HG02759 (cell line): ENCODE data around the gene PAX7.
"Not testable (repeated sequence)": the region's sequence is repeated elsewhere in the genome, so short reads cannot be mapped to it uniquely, and the experiment has no call there.

Experiments used
- ATAC-seq: cut with Tn5 transposase; IDR thresholded peaks from one replicate; pipeline ENCODE4 v1.9.1; 2021; ENCODE audit warnings: mild to moderate bottlenecking, moderate library complexity; ENCODE audit not compliant: unreplicated experiment

PAX7 gene

DNA sequence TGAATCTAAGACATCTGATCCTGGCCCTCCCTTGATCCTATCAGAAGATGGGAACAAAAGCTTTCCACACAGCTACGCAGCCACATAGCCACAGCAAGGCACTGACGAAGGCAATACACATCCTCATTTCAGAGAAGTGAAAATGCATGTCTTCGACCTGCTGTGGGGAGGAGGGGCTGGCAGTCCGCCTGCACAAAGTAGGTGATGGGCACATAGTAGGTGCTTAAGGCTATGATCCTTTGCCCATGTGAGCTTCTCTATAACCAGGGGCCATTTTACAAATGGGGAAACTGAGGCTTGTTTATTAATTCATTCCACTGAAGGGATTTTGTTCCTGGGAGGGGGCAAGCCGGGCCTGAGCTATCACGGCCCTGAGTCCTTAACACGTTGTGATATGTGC is 94.2 kb downstream of the PAX7 start:
- no peak for ATAC-seq

DNA sequence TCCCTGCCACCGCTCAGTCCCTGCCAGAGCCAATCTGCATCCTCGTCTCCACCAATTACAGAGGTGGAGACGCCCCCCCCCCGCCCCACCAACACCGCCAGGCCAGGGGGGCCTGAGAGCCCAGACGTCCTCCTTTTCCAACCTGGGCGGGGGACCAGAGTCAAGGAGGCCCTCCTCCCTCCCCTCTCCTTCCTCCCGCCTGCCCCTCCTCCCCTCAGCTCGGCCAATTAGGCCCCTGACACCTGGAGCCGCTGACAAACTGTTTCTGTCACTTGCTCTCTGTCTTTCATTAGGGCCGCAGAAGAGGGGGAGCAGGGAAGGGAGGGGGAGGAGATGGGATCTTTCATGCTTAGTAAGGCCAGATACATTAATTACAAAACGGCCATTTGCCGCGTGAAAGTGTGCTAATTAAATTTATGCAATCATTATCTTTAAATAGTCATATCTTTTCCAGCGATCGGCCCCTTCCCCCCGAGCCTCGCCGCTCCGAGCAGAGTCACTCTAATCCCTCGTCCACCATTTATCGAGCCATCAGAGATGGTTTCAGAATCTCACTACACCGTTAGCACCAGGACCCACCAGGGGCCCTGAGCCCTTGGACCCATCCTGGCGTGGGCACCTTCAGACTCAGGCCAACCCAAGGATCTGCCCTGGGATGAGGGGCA is 94.7 kb downstream of the PAX7 start:
- ATAC-seq: no peak

DNA sequence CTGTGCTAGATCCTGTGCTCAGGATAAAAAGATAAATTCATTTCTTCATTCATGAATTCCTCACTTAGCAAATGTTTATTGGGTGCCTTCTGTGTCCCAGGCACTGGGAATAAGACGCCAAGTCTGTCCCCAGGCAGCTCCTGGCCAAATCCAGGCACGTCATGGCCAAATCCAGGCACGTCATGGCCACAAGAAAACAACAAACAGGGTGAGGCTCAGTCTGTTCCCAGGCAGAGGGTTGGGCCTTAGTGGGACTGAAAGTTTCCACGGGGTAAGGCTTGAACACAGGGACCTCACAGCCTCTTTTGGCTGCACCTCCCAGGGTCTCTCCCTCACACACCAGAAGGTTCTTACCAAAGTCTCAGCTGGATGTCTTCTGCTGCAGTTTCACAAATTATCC is 95.7 kb downstream of the PAX7 start:
- ATAC-seq: no peak

DNA sequence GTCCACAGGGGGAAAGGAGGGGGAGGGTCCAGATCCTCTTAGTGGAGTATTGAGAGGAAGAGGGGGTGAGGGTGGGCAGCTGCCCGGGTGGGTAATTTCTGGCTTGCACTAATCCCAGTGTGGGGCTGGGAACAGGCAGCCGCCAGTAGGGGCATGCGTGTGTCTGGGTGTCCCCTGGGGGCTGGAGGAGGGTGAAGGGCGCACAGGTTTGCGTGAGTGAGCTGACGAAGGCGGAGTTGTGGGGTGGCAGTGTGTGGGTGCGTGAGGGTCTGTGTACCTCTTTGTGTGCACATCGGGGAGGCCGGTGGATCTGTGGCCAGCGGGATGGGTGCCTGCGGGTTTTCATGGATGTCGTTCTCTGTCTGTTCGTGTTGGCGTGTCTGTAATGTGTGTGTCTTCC is 97.3 kb downstream of the PAX7 start:
- ATAC-seq: no peak

DNA sequence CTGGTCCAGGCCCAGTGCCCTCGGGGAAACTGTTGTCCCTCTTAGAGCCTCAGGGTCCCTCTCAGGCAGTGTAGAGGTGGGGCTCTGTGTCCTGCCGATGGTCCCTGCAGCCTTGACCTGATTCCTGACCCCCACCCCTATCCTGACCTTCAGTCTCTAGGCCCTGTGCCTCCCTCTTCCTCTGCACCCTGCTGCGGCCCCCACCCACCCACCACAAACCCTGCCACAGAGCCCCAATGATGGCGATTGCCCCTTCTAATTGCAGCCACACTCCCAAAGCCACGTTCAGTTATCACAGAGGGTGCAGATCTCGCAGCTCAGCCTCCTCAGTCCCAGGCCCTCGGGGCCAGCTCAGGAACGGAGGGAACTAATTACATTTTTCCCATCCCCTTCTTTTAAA is 99.7 kb downstream of the PAX7 start:
- no peak for ATAC-seq

DNA sequence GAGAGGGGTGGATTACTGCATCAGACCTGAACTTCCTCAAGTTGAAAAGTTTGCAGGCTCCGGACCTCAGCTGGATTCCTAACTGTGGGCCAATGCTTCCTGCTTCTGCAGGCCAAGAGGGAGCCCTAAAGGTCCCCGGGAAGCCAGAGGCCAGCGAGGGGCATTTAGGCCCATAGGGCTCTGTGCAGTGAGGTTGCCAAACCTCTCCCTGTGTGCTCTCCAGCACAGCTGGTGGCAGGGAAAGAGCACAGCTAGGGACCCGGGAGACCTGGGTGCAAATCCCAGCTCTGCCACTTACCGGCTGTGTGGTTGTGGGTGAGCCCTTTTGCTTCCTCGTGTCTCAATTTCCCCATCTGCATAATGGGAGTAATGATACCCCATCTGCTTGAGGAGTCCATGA is 100.5 kb downstream of the PAX7 start:
- ATAC-seq: no peak

DNA sequence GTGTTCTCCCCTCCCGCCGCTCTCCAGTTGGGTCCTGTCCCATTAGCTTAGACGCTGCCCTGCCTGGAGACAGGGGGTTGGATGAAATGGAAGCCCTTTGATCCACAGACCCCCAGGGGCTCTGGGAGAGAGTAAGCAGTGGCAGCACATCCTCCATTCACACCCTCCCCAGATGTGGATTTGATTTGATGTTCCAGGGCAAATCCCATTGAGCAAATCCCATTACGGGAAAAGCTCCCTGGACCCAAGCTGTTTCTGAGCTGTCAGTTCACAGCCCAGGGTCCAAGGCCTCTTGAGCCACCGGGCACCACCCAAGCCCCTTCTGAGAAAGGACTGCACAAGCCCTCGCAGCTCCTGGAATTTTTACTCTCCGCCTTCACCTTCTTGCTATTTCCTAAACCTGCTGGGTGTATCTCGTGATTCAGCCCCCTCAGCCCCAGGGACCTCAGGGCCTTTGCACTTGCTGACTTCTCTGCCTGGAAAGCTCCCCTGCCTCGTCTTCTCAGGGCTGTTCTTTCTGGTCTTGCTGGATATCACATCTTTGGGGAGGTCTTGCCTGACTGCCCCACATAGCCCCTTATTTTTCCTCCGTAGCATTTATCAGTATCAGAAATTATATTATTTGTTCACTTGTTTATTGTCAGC is 101.1 kb downstream of the PAX7 start:
- ATAC-seq: no peak

DNA sequence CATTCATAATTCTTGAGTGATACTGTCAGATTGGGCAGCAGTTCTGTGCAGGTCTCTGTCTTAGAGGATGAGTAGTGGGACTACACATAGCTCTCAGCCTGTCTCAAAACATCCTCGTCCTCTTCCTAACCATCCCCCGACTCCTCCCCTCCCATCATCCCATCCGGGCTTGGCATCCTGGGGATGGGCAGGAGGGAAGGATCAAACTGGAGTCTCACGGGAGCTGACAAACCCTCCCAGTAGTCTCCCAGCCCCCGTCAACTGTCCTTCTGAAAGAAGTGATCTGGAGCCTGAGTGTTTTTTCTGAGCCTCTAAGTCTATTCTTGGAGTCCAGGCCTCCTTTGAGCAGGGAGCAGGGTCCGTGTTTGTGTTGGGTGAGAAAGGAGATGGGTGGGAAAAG is 102.0 kb downstream of the PAX7 start:
- no peak for ATAC-seq

DNA sequence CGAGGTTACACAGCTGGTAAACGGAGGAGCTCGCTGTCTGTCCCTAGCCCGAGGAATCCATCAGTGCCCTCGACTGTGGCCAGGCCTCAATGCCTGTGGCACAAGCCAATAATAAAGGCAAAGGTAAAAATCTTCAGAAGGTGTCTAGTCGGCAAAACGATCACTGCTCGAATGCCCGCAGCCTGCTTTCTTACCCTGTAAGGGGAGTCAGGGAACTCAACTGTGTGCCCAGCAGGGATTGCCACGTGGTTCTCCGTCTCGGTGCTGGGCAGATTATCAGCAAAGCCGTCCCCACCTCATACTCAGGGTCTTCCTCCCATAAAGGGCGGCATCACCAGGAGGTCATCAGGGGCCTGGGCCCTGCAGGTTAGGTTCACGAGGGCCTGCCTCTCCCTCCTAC is 103.4 kb downstream of the PAX7 start:
- ATAC-seq: no peak

DNA sequence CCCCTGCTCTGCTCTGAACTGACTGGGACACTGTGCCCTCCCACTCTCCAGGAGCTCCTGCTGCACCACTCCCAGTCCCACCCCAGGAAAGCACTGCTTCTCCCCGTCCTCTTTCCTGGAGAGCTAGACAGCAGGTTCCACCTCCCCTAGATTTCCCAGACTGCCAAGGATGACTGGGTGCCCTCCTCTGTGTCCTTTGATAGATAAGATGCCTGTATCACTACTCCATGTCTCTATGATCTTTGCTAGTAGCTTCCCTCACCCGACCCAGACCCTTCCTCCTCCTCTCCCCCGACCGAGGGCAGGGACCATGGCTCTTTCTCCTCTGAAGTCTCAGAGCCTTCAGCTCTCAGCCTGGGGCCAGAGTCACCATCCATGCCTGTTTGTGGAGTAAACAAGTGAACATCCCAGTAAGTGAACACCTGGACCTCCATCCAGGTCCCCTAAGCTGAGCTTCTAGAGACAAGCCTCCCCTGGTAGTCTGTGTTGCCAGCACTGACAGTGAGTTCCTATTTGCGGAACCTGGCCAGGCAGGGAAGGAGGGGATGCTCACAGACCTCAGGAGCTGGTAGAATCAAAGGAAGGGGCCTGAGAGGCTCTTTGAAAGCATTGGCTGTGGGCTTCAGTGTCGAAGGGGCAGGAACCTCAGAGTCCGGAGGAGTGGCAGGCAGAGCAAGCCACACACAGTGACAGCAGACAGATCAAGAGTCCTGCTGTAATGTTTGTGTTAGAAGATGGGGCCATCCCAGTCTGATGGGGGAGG is 104.0 kb downstream of the PAX7 start:
- no peak for ATAC-seq

DNA sequence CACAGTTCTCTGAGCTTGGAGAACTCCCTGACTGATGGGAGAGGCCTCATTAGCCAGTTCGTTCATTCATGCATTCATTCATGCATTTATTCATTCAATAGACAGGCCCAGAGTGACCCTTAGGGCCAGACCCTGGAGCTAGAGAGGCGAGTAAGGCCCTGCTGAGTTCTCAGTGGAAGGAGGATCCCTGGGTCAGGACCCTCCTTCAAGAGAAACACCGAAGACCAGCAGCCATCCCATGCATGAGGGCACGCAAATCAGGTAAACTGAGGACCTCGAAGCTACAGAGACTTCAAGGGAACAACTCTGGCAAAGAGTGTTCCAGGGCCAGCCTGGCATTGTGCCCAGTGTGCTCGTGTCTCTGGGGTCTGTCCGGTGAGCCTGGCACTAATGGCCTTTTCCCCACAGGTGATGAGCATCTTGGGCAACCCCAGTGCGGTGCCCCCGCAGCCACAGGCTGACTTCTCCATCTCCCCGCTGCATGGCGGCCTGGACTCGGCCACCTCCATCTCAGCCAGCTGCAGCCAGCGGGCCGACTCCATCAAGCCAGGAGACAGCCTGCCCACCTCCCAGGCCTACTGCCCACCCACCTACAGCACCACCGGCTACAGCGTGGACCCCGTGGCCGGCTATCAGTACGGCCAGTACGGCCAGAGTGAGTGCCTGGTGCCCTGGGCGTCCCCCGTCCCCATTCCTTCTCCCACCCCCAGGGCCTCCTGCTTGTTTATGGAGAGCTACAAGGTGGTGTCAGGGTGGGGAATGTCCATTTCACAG is 104.8 kb downstream of the PAX7 start:
- ATAC-seq: no peak

DNA sequence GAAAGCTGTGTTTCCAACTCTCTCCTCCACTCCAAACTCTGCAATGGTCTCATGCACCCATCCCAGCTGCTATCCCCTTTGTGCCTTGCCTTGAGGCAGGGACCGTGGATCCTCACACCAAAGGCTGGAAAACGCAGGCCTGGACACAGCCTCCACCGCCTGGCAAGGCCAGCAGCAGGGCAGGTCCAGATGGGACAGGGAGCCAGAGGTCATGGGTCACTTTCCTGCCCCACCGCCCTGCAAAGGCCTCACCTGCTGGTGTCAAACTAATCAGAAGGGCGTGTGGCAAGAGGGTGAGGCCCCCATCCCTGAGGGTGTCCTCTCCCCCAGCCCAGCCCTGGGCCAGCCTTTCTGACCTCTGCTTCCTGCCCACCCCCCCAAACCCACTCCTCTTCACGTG is 106.3 kb downstream of the PAX7 start:
- ATAC-seq: no peak

DNA sequence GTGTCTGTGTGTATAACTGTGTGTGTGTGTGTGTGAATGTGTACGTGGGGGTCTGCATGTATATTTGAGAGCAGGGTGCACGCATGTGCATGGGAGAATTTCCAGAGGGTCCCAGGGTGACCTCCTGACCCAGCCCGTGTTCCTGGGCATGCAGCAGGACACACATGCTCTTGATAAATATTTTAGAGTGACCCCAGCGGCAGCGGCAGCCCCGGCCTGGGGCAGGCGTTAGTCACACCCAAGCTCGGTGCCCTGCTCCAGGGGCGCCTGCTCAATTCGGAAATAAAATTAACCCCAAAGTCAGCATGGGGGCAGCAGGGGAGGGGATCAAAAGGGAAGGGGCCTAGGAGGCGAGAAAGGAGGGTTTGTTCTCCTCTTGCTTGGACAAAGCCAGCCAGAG is 107.5 kb downstream of the PAX7 start:
- no peak for ATAC-seq

DNA sequence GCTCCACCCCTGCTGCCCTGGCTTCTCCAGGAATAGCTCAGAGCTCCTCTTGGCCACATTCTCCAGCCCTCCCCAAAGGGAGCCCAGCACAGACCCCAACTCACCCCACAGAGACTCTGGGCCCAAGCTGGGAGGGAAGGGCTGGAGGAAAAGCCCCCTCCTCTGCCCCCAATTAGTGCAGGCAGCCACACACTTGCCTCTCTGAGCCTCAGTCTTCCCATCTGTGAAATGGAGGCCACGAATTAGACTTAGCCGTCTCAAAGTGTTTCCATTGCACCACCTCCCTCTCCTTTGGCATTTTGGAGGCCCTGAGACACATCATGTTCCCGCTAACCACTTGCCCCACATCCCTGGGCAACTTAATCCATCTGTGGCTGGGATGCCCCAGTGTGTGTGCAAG is 108.0 kb downstream of the PAX7 start:
- ATAC-seq: no peak

DNA sequence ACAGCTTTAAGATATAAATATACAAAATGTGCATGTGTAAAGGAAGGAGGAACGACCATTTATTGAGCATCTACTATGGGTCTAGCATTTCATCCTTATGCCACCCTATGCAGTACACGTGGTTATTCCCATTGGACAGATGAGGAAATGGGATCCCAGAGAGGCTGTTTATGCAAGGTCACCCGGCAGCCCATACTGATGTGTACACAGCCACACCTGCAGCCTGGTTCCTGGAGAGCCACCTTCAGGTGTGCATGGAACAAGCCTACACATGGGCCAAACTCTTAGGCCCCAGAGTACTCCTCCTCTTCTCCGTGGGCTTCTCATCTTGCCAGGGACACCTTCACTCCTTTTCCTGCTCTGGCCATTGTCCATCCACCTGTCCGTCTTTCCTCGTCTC is 108.8 kb downstream of the PAX7 start:
- ATAC-seq: no peak

DNA sequence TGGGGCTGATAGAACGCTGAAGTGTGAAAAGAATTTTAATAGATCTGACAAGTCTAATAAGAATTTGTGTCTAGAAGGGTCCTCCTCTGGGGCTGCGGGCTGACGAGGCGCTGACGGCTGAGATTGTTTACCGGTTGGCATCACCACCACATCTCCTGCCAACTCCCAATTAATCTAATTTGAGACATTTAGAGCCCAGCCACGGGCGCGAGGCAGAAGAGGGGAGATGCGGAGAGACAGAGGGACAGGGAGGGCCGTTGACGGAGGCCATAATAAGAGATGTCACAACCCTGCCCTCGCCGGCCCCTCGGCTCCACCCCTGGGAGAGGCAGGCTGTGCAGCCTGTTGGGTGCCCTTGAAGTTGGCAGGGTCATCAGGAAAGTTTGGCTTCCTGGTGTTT is 109.3 kb downstream of the PAX7 start:
- no peak for ATAC-seq

DNA sequence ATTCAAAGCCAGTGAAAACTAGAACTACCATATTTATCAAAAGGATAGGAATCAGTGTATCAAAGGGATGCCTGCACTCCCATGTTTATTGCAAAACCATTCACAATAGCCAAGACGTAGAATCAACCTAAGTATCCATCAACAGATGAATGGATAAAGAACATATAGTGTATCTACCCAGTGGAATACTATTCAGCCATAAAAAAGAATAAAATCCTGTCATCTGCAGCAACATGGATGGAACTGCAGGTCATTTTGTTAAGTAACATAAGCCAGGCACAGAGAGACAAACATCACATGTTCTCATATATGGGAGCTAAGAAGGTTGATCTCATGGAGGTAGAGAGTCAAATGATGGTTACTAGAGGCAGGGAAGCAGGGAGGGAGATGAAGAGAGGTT is 110.0 kb downstream of the PAX7 start:
- no peak for ATAC-seq

DNA sequence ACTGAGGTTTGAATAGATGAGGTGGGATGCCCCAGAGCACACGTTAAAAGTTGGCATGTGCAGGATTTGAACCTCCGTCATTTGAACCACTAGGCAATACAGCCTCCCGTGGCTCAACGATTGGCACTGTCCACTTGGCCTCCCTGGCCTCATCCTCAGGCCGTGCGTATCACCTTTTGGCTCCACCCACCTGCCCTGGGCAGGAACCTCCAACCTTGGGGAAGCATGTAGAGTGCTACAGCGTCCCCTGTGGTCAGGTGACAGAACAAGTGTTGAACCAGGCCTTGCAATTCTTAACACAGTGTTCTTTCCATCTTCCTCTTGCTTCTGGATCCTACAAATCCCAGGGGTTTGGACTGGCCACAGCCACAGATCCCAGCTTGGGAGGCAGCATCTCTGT is 112.6 kb downstream of the PAX7 start:
- no peak for ATAC-seq

DNA sequence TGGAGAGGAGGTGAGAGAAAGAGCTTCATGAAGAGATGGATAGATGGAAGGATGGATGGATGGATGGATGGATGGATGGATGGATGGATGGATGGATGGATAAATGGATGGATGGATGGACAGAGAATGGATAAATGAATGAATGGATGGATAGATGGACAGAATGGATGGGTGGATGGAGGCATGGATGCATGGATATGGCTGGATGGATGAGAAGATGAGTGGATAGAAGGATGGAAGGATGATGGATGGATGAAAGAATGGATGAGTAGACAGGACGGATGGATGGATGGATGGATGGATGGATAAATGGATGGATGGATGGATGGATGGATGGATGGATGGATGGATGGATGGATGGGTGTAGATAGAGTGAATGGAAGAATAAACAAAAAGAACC is 113.7 kb downstream of the PAX7 start:
- ATAC-seq: not testable (repeated sequence)

DNA sequence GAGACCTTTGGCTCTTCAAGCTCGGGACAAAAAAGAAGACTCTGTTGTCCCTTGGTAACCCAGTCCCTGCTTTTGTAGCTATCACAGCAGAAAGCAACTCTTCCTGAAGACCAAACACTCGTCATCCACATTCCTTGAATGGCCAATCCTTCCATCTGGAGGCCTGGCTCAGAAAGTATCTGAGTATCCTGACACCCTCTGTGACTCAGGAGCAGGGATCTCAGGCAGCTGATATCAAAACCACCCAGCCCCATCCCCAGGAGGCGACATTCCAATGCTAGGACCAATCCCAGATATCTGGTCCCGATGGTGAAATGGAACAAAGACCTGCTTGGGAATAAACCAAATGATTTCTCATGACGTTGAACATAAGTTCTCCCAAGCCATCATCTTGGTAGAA is 116.3 kb downstream of the PAX7 start:
- no peak for ATAC-seq

DNA sequence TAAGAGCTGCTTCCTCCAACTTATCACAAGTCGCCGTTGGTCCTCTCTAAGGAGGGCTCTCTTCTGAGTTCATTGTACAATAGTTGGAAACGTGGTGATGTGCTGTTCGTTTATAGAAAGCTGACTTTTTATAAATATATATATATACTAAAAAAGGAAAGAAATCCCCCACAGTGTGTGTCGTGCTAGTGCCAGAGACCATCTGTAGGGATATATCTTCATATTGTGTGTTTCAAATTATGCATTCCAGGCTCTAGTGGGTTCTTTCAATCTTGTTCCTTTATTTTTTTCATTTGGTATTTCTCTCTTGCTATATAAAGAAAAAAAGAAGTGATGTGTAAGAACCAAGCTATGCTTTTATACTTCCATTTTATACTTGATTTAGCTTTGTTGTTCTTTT is 117.0 kb downstream of the PAX7 start:
- no peak for ATAC-seq

DNA sequence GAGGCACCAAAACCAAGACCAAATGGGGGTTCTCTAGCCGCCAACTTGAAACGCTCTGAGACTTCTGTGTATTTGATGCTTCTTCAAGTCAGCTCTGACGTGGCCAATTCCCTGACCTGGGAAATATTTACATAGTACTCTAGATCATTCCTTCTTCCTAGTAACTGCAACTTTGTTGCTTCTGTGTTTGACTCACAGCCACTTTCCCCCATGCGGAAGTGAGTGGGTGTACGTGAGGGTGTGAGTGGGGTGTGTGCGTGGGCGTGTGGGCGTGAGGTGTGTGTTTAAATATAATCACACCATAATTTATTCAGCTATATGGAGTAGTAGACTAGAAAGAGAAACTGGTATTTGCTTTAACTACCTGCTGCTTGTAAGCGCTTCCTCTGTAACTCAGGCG is 117.8 kb downstream of the PAX7 start:
- ATAC-seq: no peak
